ENCODE results near the gene SLCO3A1.

SLCO3A1 gene

GRCh38 chr15:92163641-92164040 lies 310.1 kb downstream of the SLCO3A1 start:
- Histone ChIP-seq H3K4me2 (ENCODE audit: low read length) (no peak overlapping the region), H3K27ac (ENCODE audit: low read depth, low read length) (peak overlapping the region; percentile 82), H3K56ac (ENCODE audit: low read length) (peak overlapping the region; percentile 11), H2BK120ac (ENCODE audit: low read depth, low read length) (peak overlapping the region; percentile 8), H3K79me2 (ENCODE audit: control insufficient read depth, insufficient read depth, low read length) (no peaks in the 10 kb centered on the region), H3K23ac (ENCODE audit: low read length) (no peak overlapping the region), H3K18ac (ENCODE audit: low read length) (no peak overlapping the region), H2AK5ac (ENCODE audit: low read length) (no peak overlapping the region), H2BK15ac (replicated peaks; ENCODE audit: low read depth) (no peak overlapping the region), H3K79me1 (ENCODE audit: low read length) (no peaks in the 10 kb centered on the region), H3K4me1 (ENCODE audit: control insufficient read depth, low read depth, low read length) (peaks cover 11% of the 10 kb centered on the region), H3K27me3 (ENCODE audit: insufficient read depth, low read length, poor library complexity) (no peaks in the 10 kb centered on the region), H2BK5ac (ENCODE audit: low read length) (no peak overlapping the region), H3K4ac (ENCODE audit: low read depth, low read length) (no peak overlapping the region), H3K4me3 (ENCODE audit: low read length) (no peak overlapping the region), H3K9ac (ENCODE audit: low read length) (no peak overlapping the region), H4K8ac (ENCODE audit: low read depth, low read length) (no peak overlapping the region), H3K36me3 (ENCODE audit: control insufficient read depth, insufficient read depth, low read length) (no peaks in the 10 kb centered on the region), H4K5ac (ENCODE audit: low read length) (no peak overlapping the region)
- DNase-seq: peak; percentile 57
- no CpG with 5 or more reads among the region's 10 CpGs for WGBS (ENCODE audit: extremely low coverage, insufficient coverage, low lambda C conversion rate)

GRCh38 chr15:92164327-92165000 lies 311.0 kb downstream of the SLCO3A1 start:
- no peak overlapping the region for H4K5ac ChIP-seq (ENCODE audit: low read length)
- H4K8ac ChIP-seq (ENCODE audit: low read depth, low read length): no peak overlapping the region
- H3K4ac ChIP-seq (ENCODE audit: low read depth, low read length): peak overlapping the region; percentile 57
- H3K27ac ChIP-seq (ENCODE audit: low read depth, low read length): peak overlapping the region; percentile 87
- H3K4me1 ChIP-seq (ENCODE audit: control insufficient read depth, low read depth, low read length): peaks cover 11% of the 10 kb centered on the region
- DNase-seq: peak; percentile 87
- H3K79me2 ChIP-seq (ENCODE audit: control insufficient read depth, insufficient read depth, low read length): no peaks in the 10 kb centered on the region
- no peaks in the 10 kb centered on the region for H3K27me3 ChIP-seq (ENCODE audit: insufficient read depth, low read length, poor library complexity)
- H3K9ac ChIP-seq (ENCODE audit: low read length): no peak overlapping the region
- no peak overlapping the region for H3K23ac ChIP-seq (ENCODE audit: low read length)
- no peak overlapping the region for H3K4me3 ChIP-seq (ENCODE audit: low read length)
- peak overlapping the region; percentile 25 for H3K18ac ChIP-seq (ENCODE audit: low read length)
- no peaks in the 10 kb centered on the region for H3K79me1 ChIP-seq (ENCODE audit: low read length)
- WGBS (ENCODE audit: extremely low coverage, insufficient coverage, low lambda C conversion rate): no CpG with 5 or more reads among the region's 10 CpGs
- H3K36me3 ChIP-seq (ENCODE audit: control insufficient read depth, insufficient read depth, low read length): no peaks in the 10 kb centered on the region
- no peak overlapping the region for H2AK5ac ChIP-seq (ENCODE audit: low read length)
- H3K4me2 ChIP-seq (ENCODE audit: low read length): no peak overlapping the region
- no peak overlapping the region for H2BK120ac ChIP-seq (ENCODE audit: low read depth, low read length)
- H3K56ac ChIP-seq (ENCODE audit: low read length): peak overlapping the region; percentile 46
- H2BK5ac ChIP-seq (ENCODE audit: low read length): peak overlapping the region; percentile 56
- no peak overlapping the region for H2BK15ac ChIP-seq (replicated peaks; ENCODE audit: low read depth)

- Histone ChIP-seq H4K8ac (ENCODE audit: low read depth, low read length) (no peak overlapping the region), H3K27me3 (ENCODE audit: insufficient read depth, low read length, poor library complexity) (no peaks in the 10 kb centered on the region), H3K4me3 (ENCODE audit: low read length) (no peak overlapping the region), H3K9ac (ENCODE audit: low read length) (no peak overlapping the region), H3K79me2 (ENCODE audit: control insufficient read depth, insufficient read depth, low read length) (no peaks in the 10 kb centered on the region), H2BK5ac (ENCODE audit: low read length) (peak overlapping the region; percentile 56), H4K5ac (ENCODE audit: low read length) (no peak overlapping the region), H2BK120ac (ENCODE audit: low read depth, low read length) (no peak overlapping the region), H3K27ac (ENCODE audit: low read depth, low read length) (peak overlapping the region; percentile 87), H2BK15ac (replicated peaks; ENCODE audit: low read depth) (no peak overlapping the region), H3K56ac (ENCODE audit: low read length) (no peak overlapping the region), H3K4me2 (ENCODE audit: low read length) (no peak overlapping the region), H3K18ac (ENCODE audit: low read length) (no peak overlapping the region), H3K23ac (ENCODE audit: low read length) (no peak overlapping the region), H3K4ac (ENCODE audit: low read depth, low read length) (peak overlapping the region; percentile 57), H2AK5ac (ENCODE audit: low read length) (no peak overlapping the region), H3K36me3 (ENCODE audit: control insufficient read depth, insufficient read depth, low read length) (no peaks in the 10 kb centered on the region), H3K79me1 (ENCODE audit: low read length) (no peaks in the 10 kb centered on the region), H3K4me1 (ENCODE audit: control insufficient read depth, low read depth, low read length) (peaks cover 9% of the 10 kb centered on the region)
- DNase-seq: no peak
- WGBS (ENCODE audit: extremely low coverage, insufficient coverage, low lambda C conversion rate): no CpG with 5 or more reads among the region's 4 CpGs
These were observed 311.5 kb downstream of the SLCO3A1 start for GRCh38 chr15:92165001-92165346.

- Histone ChIP-seq H3K79me1 (ENCODE audit: low read length) (no peaks in the 10 kb centered on the region), H2BK120ac (ENCODE audit: low read depth, low read length) (no peak overlapping the region), H3K4ac (ENCODE audit: low read depth, low read length) (no peak overlapping the region), H3K56ac (ENCODE audit: low read length) (peak overlapping the region; percentile 31), H3K9ac (ENCODE audit: low read length) (no peak overlapping the region), H2BK15ac (replicated peaks; ENCODE audit: low read depth) (no peak overlapping the region), H3K27ac (ENCODE audit: low read depth, low read length) (peak overlapping the region; percentile 21), H4K8ac (ENCODE audit: low read depth, low read length) (no peak overlapping the region), H3K27me3 (ENCODE audit: insufficient read depth, low read length, poor library complexity) (no peaks in the 10 kb centered on the region), H2BK5ac (ENCODE audit: low read length) (no peak overlapping the region), H3K79me2 (ENCODE audit: control insufficient read depth, insufficient read depth, low read length) (no peaks in the 10 kb centered on the region), H3K4me2 (ENCODE audit: low read length) (no peak overlapping the region), H2AK5ac (ENCODE audit: low read length) (no peak overlapping the region), H3K36me3 (ENCODE audit: control insufficient read depth, insufficient read depth, low read length) (no peaks in the 10 kb centered on the region), H3K4me3 (ENCODE audit: low read length) (no peak overlapping the region), H3K18ac (ENCODE audit: low read length) (peak overlapping the region; percentile 52), H4K5ac (ENCODE audit: low read length) (no peak overlapping the region), H3K4me1 (ENCODE audit: control insufficient read depth, low read depth, low read length) (peaks cover 6% of the 10 kb centered on the region), H3K23ac (ENCODE audit: low read length) (no peak overlapping the region)
- DNase-seq: peak; percentile 37
- no CpG with 5 or more reads among the region's 7 CpGs for WGBS (ENCODE audit: extremely low coverage, insufficient coverage, low lambda C conversion rate)
These were observed 312.5 kb downstream of the SLCO3A1 start for GRCh38 chr15:92166029-92166428.

GRCh38 chr15:92166751-92167405 lies 313.4 kb downstream of the SLCO3A1 start:
- H3K79me2 ChIP-seq (ENCODE audit: control insufficient read depth, insufficient read depth, low read length): no peaks in the 10 kb centered on the region
- no peak overlapping the region for H3K27ac ChIP-seq (ENCODE audit: low read depth, low read length)
- H3K4me2 ChIP-seq (ENCODE audit: low read length): no peak overlapping the region
- no peak overlapping the region for H4K5ac ChIP-seq (ENCODE audit: low read length)
- no peaks in the 10 kb centered on the region for H3K27me3 ChIP-seq (ENCODE audit: insufficient read depth, low read length, poor library complexity)
- H4K8ac ChIP-seq (ENCODE audit: low read depth, low read length): no peak overlapping the region
- no peak overlapping the region for H2BK15ac ChIP-seq (replicated peaks; ENCODE audit: low read depth)
- H2BK120ac ChIP-seq (ENCODE audit: low read depth, low read length): no peak overlapping the region
- H3K18ac ChIP-seq (ENCODE audit: low read length): peak overlapping the region; percentile 22
- no peak overlapping the region for H3K9ac ChIP-seq (ENCODE audit: low read length)
- peaks cover 6% of the 10 kb centered on the region for H3K4me1 ChIP-seq (ENCODE audit: control insufficient read depth, low read depth, low read length)
- WGBS (ENCODE audit: extremely low coverage, insufficient coverage, low lambda C conversion rate): no CpG with 5 or more reads among the region's 8 CpGs
- H3K79me1 ChIP-seq (ENCODE audit: low read length): no peaks in the 10 kb centered on the region
- H3K4me3 ChIP-seq (ENCODE audit: low read length): no peak overlapping the region
- DNase-seq: no peak
- no peak overlapping the region for H3K23ac ChIP-seq (ENCODE audit: low read length)
- no peak overlapping the region for H3K4ac ChIP-seq (ENCODE audit: low read depth, low read length)
- H3K36me3 ChIP-seq (ENCODE audit: control insufficient read depth, insufficient read depth, low read length): no peaks in the 10 kb centered on the region
- no peak overlapping the region for H2AK5ac ChIP-seq (ENCODE audit: low read length)
- no peak overlapping the region for H2BK5ac ChIP-seq (ENCODE audit: low read length)
- no peak overlapping the region for H3K56ac ChIP-seq (ENCODE audit: low read length)
